DOHH2 (cell line): ENCODE measurements around the gene NDE1.

ENCODE experiments used
- H3F3A ChIP-seq: fragments of 200-600 bp; sonication (generic), shearing (Covaris generic); 2 replicates; pipeline ENCODE4 v1.6.0; 2016; ENCODE audit warnings: antibody characterized with exemption, mild to moderate bottlenecking; ENCODE audit not compliant: control insufficient read depth, insufficient read depth
- H3K27ac ChIP-seq: fragments of 200-600 bp; sonication (generic); 2 replicates; pipeline ENCODE4 v1.5.1; 2014; ENCODE audit warnings: low read depth, mild to moderate bottlenecking, low read length, moderate library complexity
- H3K27me3 ChIP-seq: fragments of 200-600 bp; sonication (generic); 2 replicates; pipeline ENCODE4 v1.6.1; 2014; ENCODE audit warnings: mild to moderate bottlenecking, low read length, mixed read lengths; ENCODE audit not compliant: control insufficient read depth
- H3K36me3 ChIP-seq: fragments of 200-600 bp; sonication (generic); 2 replicates; pipeline ENCODE4 v1.6.1; 2014; ENCODE audit warnings: mild to moderate bottlenecking, low read length, moderate library complexity, mixed read lengths; ENCODE audit not compliant: control insufficient read depth
- H3K4me1 ChIP-seq: fragments of 200-600 bp; sonication (generic); 2 replicates; pipeline ENCODE4 v1.6.1; 2014; ENCODE audit warnings: mild to moderate bottlenecking, low read length, mixed read lengths; ENCODE audit not compliant: control insufficient read depth
- H3K4me2 ChIP-seq: fragments of 200-600 bp; sonication (generic); 2 replicates; pipeline ENCODE4 v1.6.0; 2014; ENCODE audit warnings: mild to moderate bottlenecking, low read length, moderate library complexity
- H3K4me3 ChIP-seq: fragments of 200-600 bp; sonication (generic); 2 replicates; pipeline ENCODE4 v1.5.1; 2014; ENCODE audit warnings: mild to moderate bottlenecking, low read length, mixed read lengths
- H3K79me2 ChIP-seq: fragments of 200-600 bp; sonication (generic); 2 replicates; pipeline ENCODE4 v1.6.1; 2014; ENCODE audit warnings: mild to moderate bottlenecking, low read length, mixed read lengths; ENCODE audit not compliant: control insufficient read depth
- H3K9me2 ChIP-seq: fragments of 200-600 bp; sonication (generic); replicated peaks from 2 replicates; pipeline ENCODE4 v1.6.1; 2014; ENCODE audit warnings: mild to moderate bottlenecking, low read length, mixed read lengths; ENCODE audit not compliant: control insufficient read depth
- H3K9me3 ChIP-seq: fragments of 200-600 bp; sonication (generic); 2 replicates; pipeline ENCODE4 v1.6.1; 2014; ENCODE audit warnings: antibody characterized with exemption, low read length, mixed read lengths; ENCODE audit not compliant: control insufficient read depth, insufficient read depth
- H4K20me1 ChIP-seq: fragments of 200-600 bp; sonication (generic); 2 replicates; pipeline ENCODE4 v1.6.0; 2014; ENCODE audit warnings: low read depth, mild to moderate bottlenecking, antibody characterized with exemption, low read length, moderate library complexity; ENCODE audit not compliant: control insufficient read depth, insufficient read depth
- EZH2phosphoT487 ChIP-seq: fragments of 200-600 bp; sonication (generic); IDR thresholded peaks from 2 replicates; pipeline ENCODE4 v1.6.1; 2017; ENCODE audit warnings: borderline replicate concordance, mild to moderate bottlenecking, antibody characterized with exemption, low read length, moderate library complexity, mixed read lengths
- TF ChIP-seq, protein P1 (sequence below): fragments of 200-600 bp; sonication (generic); IDR thresholded peaks from one replicate; pipeline ENCODE4 v1.5.1; 2014; ENCODE audit warnings: antibody characterized with exemption, mild to moderate bottlenecking, low read depth, low read length; ENCODE audit not compliant: poor library complexity, severe bottlenecking

The NDE1 gene

DNA sequence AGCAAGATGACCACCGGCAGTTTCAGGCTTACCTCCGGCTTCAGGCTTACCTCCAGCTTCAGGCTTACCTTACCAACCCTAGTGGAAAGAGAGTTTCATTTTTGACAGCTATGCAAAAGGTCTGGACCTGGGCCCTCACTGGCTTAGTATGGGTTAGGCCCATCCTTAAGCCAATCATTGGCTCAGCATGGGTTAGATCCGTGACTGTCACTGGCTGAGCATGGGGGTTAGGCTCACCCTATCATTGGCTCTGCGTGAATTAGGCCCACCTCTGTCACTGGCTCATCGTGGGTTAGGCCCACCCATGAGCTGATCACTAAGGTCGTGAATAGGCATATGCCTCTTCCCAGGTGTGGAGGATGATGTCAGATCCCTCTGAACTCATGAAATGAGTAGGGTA is 8.1 kb downstream of the NDE1 start:
- H3K4me1 ChIP-seq = peaks cover 32% of the 10 kb centered on the region
- H3K4me3 ChIP-seq = peak overlapping the region; percentile 8; the same call in 1 of the 2 replicates
- H3K9me2 ChIP-seq = no peaks in the 10 kb centered on the region
- H4K20me1 ChIP-seq = 0 out of 2 replicates have a peak, but pooled peaks cover 22% of the 10 kb centered on the region
- H3K27ac ChIP-seq = peak overlapping the region; percentile 71; the same call in 1 of the 2 replicates
- H3K9me3 ChIP-seq = no peaks in the 10 kb centered on the region
- H3K27me3 ChIP-seq = no peaks in the 10 kb centered on the region
- TF ChIP-seq EZH2phosphoT487 = no peak
- TF ChIP-seq, protein P1, sequence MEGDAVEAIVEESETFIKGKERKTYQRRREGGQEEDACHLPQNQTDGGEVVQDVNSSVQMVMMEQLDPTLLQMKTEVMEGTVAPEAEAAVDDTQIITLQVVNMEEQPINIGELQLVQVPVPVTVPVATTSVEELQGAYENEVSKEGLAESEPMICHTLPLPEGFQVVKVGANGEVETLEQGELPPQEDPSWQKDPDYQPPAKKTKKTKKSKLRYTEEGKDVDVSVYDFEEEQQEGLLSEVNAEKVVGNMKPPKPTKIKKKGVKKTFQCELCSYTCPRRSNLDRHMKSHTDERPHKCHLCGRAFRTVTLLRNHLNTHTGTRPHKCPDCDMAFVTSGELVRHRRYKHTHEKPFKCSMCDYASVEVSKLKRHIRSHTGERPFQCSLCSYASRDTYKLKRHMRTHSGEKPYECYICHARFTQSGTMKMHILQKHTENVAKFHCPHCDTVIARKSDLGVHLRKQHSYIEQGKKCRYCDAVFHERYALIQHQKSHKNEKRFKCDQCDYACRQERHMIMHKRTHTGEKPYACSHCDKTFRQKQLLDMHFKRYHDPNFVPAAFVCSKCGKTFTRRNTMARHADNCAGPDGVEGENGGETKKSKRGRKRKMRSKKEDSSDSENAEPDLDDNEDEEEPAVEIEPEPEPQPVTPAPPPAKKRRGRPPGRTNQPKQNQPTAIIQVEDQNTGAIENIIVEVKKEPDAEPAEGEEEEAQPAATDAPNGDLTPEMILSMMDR = no peak
- peak overlapping the region; percentile 74 for H3K4me2 ChIP-seq
- H3K36me3 ChIP-seq = peaks cover 44% of the 10 kb centered on the region
- peaks cover 91% of the 10 kb centered on the region for H3K79me2 ChIP-seq
- peaks cover 7% of the 10 kb centered on the region for H3F3A ChIP-seq

DNA sequence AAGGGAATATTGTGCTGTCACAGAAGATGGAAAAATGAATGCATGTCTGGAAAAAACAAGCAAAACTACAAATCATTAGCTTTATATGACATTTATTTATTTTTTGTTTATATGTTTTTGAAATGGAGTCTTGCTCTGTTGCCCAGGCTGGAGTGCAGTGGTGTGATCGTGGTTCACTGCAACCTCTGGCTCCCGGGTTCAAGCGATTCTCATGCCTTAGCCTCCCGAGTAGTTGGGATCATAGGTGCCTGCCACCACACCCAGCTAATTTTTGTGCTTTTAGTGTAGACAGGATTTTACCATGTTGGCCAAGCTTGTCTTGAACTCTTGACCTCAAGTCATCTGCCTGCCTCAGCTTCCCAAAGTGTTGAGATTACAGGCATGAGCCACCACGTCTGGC is 8.5 kb downstream of the NDE1 start:
- no peaks in the 10 kb centered on the region for H3K27me3 ChIP-seq
- H3K4me2 ChIP-seq = peak overlapping the region; percentile 74
- peak overlapping the region; percentile 57 for H3K4me3 ChIP-seq
- H3K9me3 ChIP-seq = no peaks in the 10 kb centered on the region
- 0 out of 2 replicates have a peak, but pooled peaks cover 19% of the 10 kb centered on the region for H4K20me1 ChIP-seq
- no peaks in the 10 kb centered on the region for H3K9me2 ChIP-seq
- peaks cover 91% of the 10 kb centered on the region for H3K79me2 ChIP-seq
- peaks cover 43% of the 10 kb centered on the region for H3K36me3 ChIP-seq
- peaks cover 7% of the 10 kb centered on the region for H3F3A ChIP-seq
- H3K4me1 ChIP-seq = peaks cover 28% of the 10 kb centered on the region
- peak overlapping the region; percentile 71 for H3K27ac ChIP-seq
- TF ChIP-seq, protein P1 = no peak
- TF ChIP-seq EZH2phosphoT487 = no peak

DNA sequence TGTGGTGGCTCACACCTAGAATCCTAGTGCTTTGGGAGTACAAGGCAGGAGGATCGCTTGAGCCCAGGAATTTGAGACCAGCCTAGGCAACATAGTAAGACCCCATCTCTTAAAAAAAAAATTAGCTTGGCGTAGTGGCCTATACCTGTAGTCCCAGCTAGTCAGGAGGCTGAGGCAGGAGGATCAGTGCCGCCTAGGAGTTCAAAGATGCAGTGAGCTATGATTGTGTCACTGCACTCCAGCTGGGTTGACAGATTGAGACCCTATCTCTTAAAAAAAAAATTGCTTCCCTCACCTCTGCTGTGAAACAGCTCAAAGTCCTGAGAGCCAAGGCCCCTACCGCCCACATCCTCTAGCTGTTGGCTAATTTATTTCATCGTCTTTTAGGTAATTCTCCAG is 10.2 kb downstream of the NDE1 start:
- Histone ChIP-seq H3F3A (peaks cover 7% of the 10 kb centered on the region), H3K79me2 (peaks cover 76% of the 10 kb centered on the region), H3K27me3 (no peaks in the 10 kb centered on the region), H3K9me3 (no peaks in the 10 kb centered on the region), H3K4me2 (no peak overlapping the region), H4K20me1 (0 out of 2 replicates have a peak, but pooled peaks cover 13% of the 10 kb centered on the region), H3K36me3 (peaks cover 38% of the 10 kb centered on the region), H3K4me1 (peaks cover 28% of the 10 kb centered on the region), H3K27ac (no peak overlapping the region), H3K4me3 (no peak overlapping the region), H3K9me2 (no peaks in the 10 kb centered on the region)
- TF ChIP-seq, protein P1 = no peak
- TF ChIP-seq EZH2phosphoT487 = no peak
